Measurements from ENCODE around the gene MYZAP.

The MYZAP gene

GRCh38 chr15:57691082-57691481 is 99.4 kb downstream of the MYZAP start:
- H3K9me3 ChIP-seq (ENCODE audit: insufficient read depth, low read length, severe bottlenecking), result no peaks in the 10 kb centered on the region
- no peak overlapping the region for H3K4me2 ChIP-seq (ENCODE audit: insufficient read depth, low read length)
- peaks cover 9% of the 10 kb centered on the region for H3K27me3 ChIP-seq (ENCODE audit: insufficient read depth, low read length, poor library complexity)
- H3K36me3 ChIP-seq (ENCODE audit: insufficient read depth, low read length), result no peaks in the 10 kb centered on the region
- no peak for TF ChIP-seq CTCF (IDR thresholded peaks at IDR 0.05; ENCODE audit: borderline replicate concordance, extremely low read depth, low read length, poor library complexity, severe bottlenecking)
- TF ChIP-seq EZH2 (IDR thresholded peaks at IDR 0.05; ENCODE audit: borderline replicate concordance, low read depth, low read length, severe bottlenecking), result no peak
- H3K79me2 ChIP-seq (ENCODE audit: insufficient read depth, low read length), result no peaks in the 10 kb centered on the region
- no peak for ATAC-seq (ENCODE audit: insufficient read depth, low read depth)
- no peak for DNase-seq
- no peak overlapping the region for H3K9ac ChIP-seq (ENCODE audit: low read depth, low read length)
- H3K4me1 ChIP-seq (ENCODE audit: insufficient read depth, low read length), result no peaks in the 10 kb centered on the region
- H4K20me1 ChIP-seq (ENCODE audit: insufficient read depth, low read length), result no peaks in the 10 kb centered on the region
- no peak overlapping the region for H3K4me3 ChIP-seq (ENCODE audit: low read depth in 1 of 2, low read length in 2 of 2)
- H2AFZ ChIP-seq (ENCODE audit: low read depth, low read length), result no peak overlapping the region
- H3K27ac ChIP-seq (ENCODE audit: low read length), result no peak overlapping the region

GRCh38 chr15:57692709-57693108 is 101.0 kb downstream of the MYZAP start:
- TF ChIP-seq EZH2 (IDR thresholded peaks at IDR 0.05; ENCODE audit: borderline replicate concordance, low read depth, low read length, severe bottlenecking), result no peak
- no peak for TF ChIP-seq CTCF (IDR thresholded peaks at IDR 0.05; ENCODE audit: borderline replicate concordance, extremely low read depth, low read length, poor library complexity, severe bottlenecking)
- no peak for ATAC-seq (ENCODE audit: insufficient read depth, low read depth)
- H2AFZ ChIP-seq (ENCODE audit: low read depth, low read length), result no peak overlapping the region

GRCh38 chr15:57694279-57694678 is 102.6 kb downstream of the MYZAP start:
- Histone ChIP-seq H3K79me2 (ENCODE audit: insufficient read depth, low read length) (no peaks in the 10 kb centered on the region), H3K27me3 (ENCODE audit: insufficient read depth, low read length, poor library complexity) (peaks cover 9% of the 10 kb centered on the region), H3K27ac (ENCODE audit: low read length) (no peak overlapping the region), H3K4me1 (ENCODE audit: insufficient read depth, low read length) (no peaks in the 10 kb centered on the region), H3K4me2 (ENCODE audit: insufficient read depth, low read length) (no peak overlapping the region), H3K4me3 (ENCODE audit: low read depth in 1 of 2, low read length in 2 of 2) (no peak overlapping the region), H3K9me3 (ENCODE audit: insufficient read depth, low read length, severe bottlenecking) (no peaks in the 10 kb centered on the region), H2AFZ (ENCODE audit: low read depth, low read length) (no peak overlapping the region), H3K36me3 (ENCODE audit: insufficient read depth, low read length) (no peaks in the 10 kb centered on the region), H4K20me1 (ENCODE audit: insufficient read depth, low read length) (no peaks in the 10 kb centered on the region), H3K9ac (ENCODE audit: low read depth, low read length) (no peak overlapping the region)
- no peak for ATAC-seq (ENCODE audit: insufficient read depth, low read depth)
- no peak for DNase-seq
- TF ChIP-seq CTCF (IDR thresholded peaks at IDR 0.05; ENCODE audit: borderline replicate concordance, extremely low read depth, low read length, poor library complexity, severe bottlenecking), result no peak
- no peak for TF ChIP-seq EZH2 (IDR thresholded peaks at IDR 0.05; ENCODE audit: borderline replicate concordance, low read depth, low read length, severe bottlenecking)

More at GRCh38 chr15:57692709-57693108, 101.0 kb downstream of the MYZAP start:
- no peaks in the 10 kb centered on the region for H4K20me1 ChIP-seq (ENCODE audit: insufficient read depth, low read length)
- H3K27ac ChIP-seq (ENCODE audit: low read length), result no peak overlapping the region
- H3K4me1 ChIP-seq (ENCODE audit: insufficient read depth, low read length), result no peaks in the 10 kb centered on the region
- no peaks in the 10 kb centered on the region for H3K9me3 ChIP-seq (ENCODE audit: insufficient read depth, low read length, severe bottlenecking)
- no peak overlapping the region for H3K4me2 ChIP-seq (ENCODE audit: insufficient read depth, low read length)
- peaks cover 9% of the 10 kb centered on the region for H3K27me3 ChIP-seq (ENCODE audit: insufficient read depth, low read length, poor library complexity)
- no peak overlapping the region for H3K4me3 ChIP-seq (ENCODE audit: low read depth in 1 of 2, low read length in 2 of 2)
- no peaks in the 10 kb centered on the region for H3K36me3 ChIP-seq (ENCODE audit: insufficient read depth, low read length)
- no peaks in the 10 kb centered on the region for H3K79me2 ChIP-seq (ENCODE audit: insufficient read depth, low read length)
- H3K9ac ChIP-seq (ENCODE audit: low read depth, low read length), result no peak overlapping the region
- DNase-seq, result no peak

GRCh38 chr15:57696146-57696545 is 104.4 kb downstream of the MYZAP start:
- no peak overlapping the region for H2AFZ ChIP-seq (ENCODE audit: low read depth, low read length)
- TF ChIP-seq EZH2 (IDR thresholded peaks at IDR 0.05; ENCODE audit: borderline replicate concordance, low read depth, low read length, severe bottlenecking) (no peak), CTCF (IDR thresholded peaks at IDR 0.05; ENCODE audit: borderline replicate concordance, extremely low read depth, low read length, poor library complexity, severe bottlenecking) (no peak)
- no peak for DNase-seq

More at GRCh38 chr15:57696146-57696545, 104.4 kb downstream of the MYZAP start:
- Histone ChIP-seq H3K4me2 (ENCODE audit: insufficient read depth, low read length) (no peak overlapping the region), H3K36me3 (ENCODE audit: insufficient read depth, low read length) (no peaks in the 10 kb centered on the region), H3K27me3 (ENCODE audit: insufficient read depth, low read length, poor library complexity) (peaks cover 12% of the 10 kb centered on the region), H3K27ac (ENCODE audit: low read length) (no peak overlapping the region), H4K20me1 (ENCODE audit: insufficient read depth, low read length) (no peaks in the 10 kb centered on the region), H3K9me3 (ENCODE audit: insufficient read depth, low read length, severe bottlenecking) (no peaks in the 10 kb centered on the region), H3K4me1 (ENCODE audit: insufficient read depth, low read length) (no peaks in the 10 kb centered on the region), H3K79me2 (ENCODE audit: insufficient read depth, low read length) (no peaks in the 10 kb centered on the region), H3K4me3 (ENCODE audit: low read depth in 1 of 2, low read length in 2 of 2) (no peak overlapping the region), H3K9ac (ENCODE audit: low read depth, low read length) (no peak overlapping the region)
- ATAC-seq (ENCODE audit: insufficient read depth, low read depth), result no peak
